Vagina (tissue), 2 donors: ENCODE measurements around the gene MYO3B.

Experiments used
- CTCF ChIP-seq, 3 experiments: fragments of 450-650 bp in 2 of 3; fragments of 200-600 bp in 1 of 3; sonication (generic) in 1 of 3; IDR thresholded peaks; one replicate each; pipeline ENCODE4 v1.5.1; 2017 to 2019; ENCODE audit warnings: antibody characterized with exemption in 3 of 3, mild to moderate bottlenecking in 2 of 3, moderate library complexity in 2 of 3
- POLR2A ChIP-seq, 2 donors: fragments of 450-650 bp; IDR thresholded peaks; one replicate each; pipeline ENCODE4 v1.6.1; 2017; ENCODE audit warnings: antibody characterized with exemption in 2 of 2, mild to moderate bottlenecking in 2 of 2, moderate library complexity in 2 of 2
- POLR2AphosphoS5 ChIP-seq, 2 donors: sonication (generic); formaldehyde crosslinking; IDR thresholded peaks; one replicate each; pipeline ENCODE4 v1.9.0; 2017; ENCODE audit warnings: antibody characterized with exemption in 2 of 2, mild to moderate bottlenecking in 2 of 2, low read depth in 1 of 2; ENCODE audit not compliant: insufficient read depth in 1 of 2

GRCh38 chr2:170140561-170140960 lies 37.4 kb upstream of the MYO3B start:
- TF ChIP-seq CTCF (IDR thresholded peaks at IDR 0.05), result no peak
- TF ChIP-seq POLR2A (IDR thresholded peaks at IDR 0.05), result no peak
- no peak for TF ChIP-seq POLR2AphosphoS5 (IDR thresholded peaks at IDR 0.05; ENCODE audit: insufficient read depth in 1 of 2, low read depth in 1 of 2)
